ENCODE data around the gene STARD13.

Gene STARD13

DNA sequence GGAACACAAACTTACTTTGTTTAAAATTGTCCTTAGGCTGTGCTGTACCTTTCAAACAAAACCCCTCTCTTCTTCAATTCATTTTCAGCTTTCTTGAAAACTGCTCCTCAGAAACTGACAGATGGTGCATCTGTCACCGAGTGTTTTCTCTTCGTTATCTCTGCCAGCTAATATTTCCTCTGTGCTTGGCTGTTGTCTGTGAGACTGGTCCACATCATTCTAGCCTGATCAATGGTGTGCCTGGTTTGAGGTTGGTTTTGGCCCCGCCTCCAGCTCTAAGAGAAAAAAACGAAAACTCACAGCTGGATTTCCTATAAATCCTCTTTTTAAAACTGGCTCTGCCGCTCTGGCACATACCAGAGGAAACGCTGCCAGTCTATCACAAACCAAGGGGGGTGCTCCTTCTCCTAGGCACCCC lies 79.7 kb downstream of the STARD13 start:
- Histone ChIP-seq H3K4me3 (ENCODE audit: insufficient read depth, low read length, poor library complexity, severe bottlenecking) (no peak overlapping the region), H3K27ac (ENCODE audit: low read depth, low read length) (no peak overlapping the region)

GRCh38 chr13:33205224-33205623 lies 80.3 kb downstream of the STARD13 start:
- no peak overlapping the region for H3K4me3 ChIP-seq (ENCODE audit: insufficient read depth, low read length, poor library complexity, severe bottlenecking)
- no peaks in the 10 kb centered on the region for H3K9me2 ChIP-seq (replicated peaks; ENCODE audit: insufficient read depth, low read length)
- no peaks in the 10 kb centered on the region for H3K36me3 ChIP-seq (ENCODE audit: low read length)
- no peak overlapping the region for H3K27ac ChIP-seq (ENCODE audit: low read depth, low read length)
- H3K27me3 ChIP-seq (ENCODE audit: low read length) = no peaks in the 10 kb centered on the region
- H4K20me1 ChIP-seq (ENCODE audit: low read depth, low read length) = no peaks in the 10 kb centered on the region
- no peaks in the 10 kb centered on the region for H3K9me3 ChIP-seq (ENCODE audit: insufficient read depth, low read length)
- no peak for TF ChIP-seq EZH2phosphoT487 (conservative IDR thresholded peaks at IDR 0.05; ENCODE audit: low read length)
- TF ChIP-seq, protein P1, sequence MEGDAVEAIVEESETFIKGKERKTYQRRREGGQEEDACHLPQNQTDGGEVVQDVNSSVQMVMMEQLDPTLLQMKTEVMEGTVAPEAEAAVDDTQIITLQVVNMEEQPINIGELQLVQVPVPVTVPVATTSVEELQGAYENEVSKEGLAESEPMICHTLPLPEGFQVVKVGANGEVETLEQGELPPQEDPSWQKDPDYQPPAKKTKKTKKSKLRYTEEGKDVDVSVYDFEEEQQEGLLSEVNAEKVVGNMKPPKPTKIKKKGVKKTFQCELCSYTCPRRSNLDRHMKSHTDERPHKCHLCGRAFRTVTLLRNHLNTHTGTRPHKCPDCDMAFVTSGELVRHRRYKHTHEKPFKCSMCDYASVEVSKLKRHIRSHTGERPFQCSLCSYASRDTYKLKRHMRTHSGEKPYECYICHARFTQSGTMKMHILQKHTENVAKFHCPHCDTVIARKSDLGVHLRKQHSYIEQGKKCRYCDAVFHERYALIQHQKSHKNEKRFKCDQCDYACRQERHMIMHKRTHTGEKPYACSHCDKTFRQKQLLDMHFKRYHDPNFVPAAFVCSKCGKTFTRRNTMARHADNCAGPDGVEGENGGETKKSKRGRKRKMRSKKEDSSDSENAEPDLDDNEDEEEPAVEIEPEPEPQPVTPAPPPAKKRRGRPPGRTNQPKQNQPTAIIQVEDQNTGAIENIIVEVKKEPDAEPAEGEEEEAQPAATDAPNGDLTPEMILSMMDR (IDR thresholded peaks at IDR 0.05; ENCODE audit: insufficient read depth, low read length, poor library complexity, severe bottlenecking) = no peak
- no peaks in the 10 kb centered on the region for H3F3A ChIP-seq (ENCODE audit: insufficient read depth)
- H3K4me2 ChIP-seq (ENCODE audit: low read depth, low read length, poor library complexity, severe bottlenecking) = no peak overlapping the region
- H3K79me2 ChIP-seq (ENCODE audit: insufficient read depth, low read length) = no peaks in the 10 kb centered on the region
- H3K9ac ChIP-seq (ENCODE audit: low read length) = no peak overlapping the region
- no peak overlapping the region for H2AFZ ChIP-seq (ENCODE audit: low read depth, low read length, severe bottlenecking)

More for the DNA sequence above, 79.7 kb downstream of the STARD13 start:
- Histone ChIP-seq H3K9me2 (replicated peaks; ENCODE audit: insufficient read depth, low read length) (no peaks in the 10 kb centered on the region), H3K9ac (ENCODE audit: low read length) (no peak overlapping the region), H3F3A (ENCODE audit: insufficient read depth) (no peaks in the 10 kb centered on the region), H3K27me3 (ENCODE audit: low read length) (no peaks in the 10 kb centered on the region), H2AFZ (ENCODE audit: low read depth, low read length, severe bottlenecking) (no peak overlapping the region), H3K79me2 (ENCODE audit: insufficient read depth, low read length) (no peaks in the 10 kb centered on the region), H3K9me3 (ENCODE audit: insufficient read depth, low read length) (no peaks in the 10 kb centered on the region), H3K36me3 (ENCODE audit: low read length) (no peaks in the 10 kb centered on the region), H4K20me1 (ENCODE audit: low read depth, low read length) (no peaks in the 10 kb centered on the region), H3K4me2 (ENCODE audit: low read depth, low read length, poor library complexity, severe bottlenecking) (no peak overlapping the region)
- no peak for TF ChIP-seq EZH2phosphoT487 (conservative IDR thresholded peaks at IDR 0.05; ENCODE audit: low read length)
- TF ChIP-seq, protein P1 (IDR thresholded peaks at IDR 0.05; ENCODE audit: insufficient read depth, low read length, poor library complexity, severe bottlenecking) = no peak

- H4K20me1 ChIP-seq (ENCODE audit: low read depth, low read length) = no peaks in the 10 kb centered on the region
- no peak overlapping the region for H3K4me3 ChIP-seq (ENCODE audit: insufficient read depth, low read length, poor library complexity, severe bottlenecking)
- H3F3A ChIP-seq (ENCODE audit: insufficient read depth) = no peaks in the 10 kb centered on the region
- H3K9me2 ChIP-seq (replicated peaks; ENCODE audit: insufficient read depth, low read length) = no peaks in the 10 kb centered on the region
- no peaks in the 10 kb centered on the region for H3K79me2 ChIP-seq (ENCODE audit: insufficient read depth, low read length)
- H2AFZ ChIP-seq (ENCODE audit: low read depth, low read length, severe bottlenecking) = no peak overlapping the region
- no peaks in the 10 kb centered on the region for H3K9me3 ChIP-seq (ENCODE audit: insufficient read depth, low read length)
- no peaks in the 10 kb centered on the region for H3K27me3 ChIP-seq (ENCODE audit: low read length)
- H3K27ac ChIP-seq (ENCODE audit: low read depth, low read length) = no peak overlapping the region
- H3K9ac ChIP-seq (ENCODE audit: low read length) = no peak overlapping the region
- no peaks in the 10 kb centered on the region for H3K36me3 ChIP-seq (ENCODE audit: low read length)
- TF ChIP-seq, protein P1 (IDR thresholded peaks at IDR 0.05; ENCODE audit: insufficient read depth, low read length, poor library complexity, severe bottlenecking) = no peak
- no peak for TF ChIP-seq EZH2phosphoT487 (conservative IDR thresholded peaks at IDR 0.05; ENCODE audit: low read length)
- no peak overlapping the region for H3K4me2 ChIP-seq (ENCODE audit: low read depth, low read length, poor library complexity, severe bottlenecking)
Observed at GRCh38 chr13:33204130-33204927, 81.2 kb downstream of the STARD13 start.
